Lung (tissue), 12 donors: ENCODE results near the gene USP34. TPM values are rescaled to one million over a fixed set of nuclear protein-coding genes. Genes with fewer than 3 reads are reported as not detected.

Experiments used
- ATAC-seq: fragments of 200-7000 bp; cut with Tn5 transposase; one replicate; pipeline ENCODE4 v1.9.1; 2020; ENCODE audit warnings: moderate number of reproducible peaks; ENCODE audit not compliant: insufficient read depth, low FRiP score
- DNase-seq, 3 donors: peaks; one replicate each; pipeline ENCODE4 v3.0.0-alpha.2; 2013 to 2017
- H3K27ac ChIP-seq, 2 donors: one replicate each; pipeline ENCODE4 v1.5.1; 2013; ENCODE audit warnings: mild to moderate bottlenecking in 2 of 2, moderate library complexity in 2 of 2, control low read depth in 1 of 2, inconsistent platforms in 1 of 2, low read depth in 1 of 2, low read length in 1 of 2
- H3K27me3 ChIP-seq, 3 donors: one replicate each; pipeline ENCODE4 v1.5.1; 2013; ENCODE audit warnings: low read length in 2 of 3; ENCODE audit not compliant: control insufficient read depth in 3 of 3, insufficient read depth in 3 of 3
- H3K36me3 ChIP-seq, 4 donors: one replicate each; pipeline ENCODE4 v1.5.1; 2013; ENCODE audit warnings: low read length in 4 of 4, mild to moderate bottlenecking in 1 of 4, moderate library complexity in 1 of 4; ENCODE audit not compliant: control insufficient read depth in 4 of 4, insufficient read depth in 4 of 4
- H3K4me1 ChIP-seq, 5 donors: one replicate each; pipeline ENCODE4 v1.5.1; 2013; ENCODE audit warnings: low read length in 5 of 5, mild to moderate bottlenecking in 2 of 5, moderate library complexity in 1 of 5; ENCODE audit not compliant: control insufficient read depth in 5 of 5, insufficient read depth in 5 of 5
- H3K4me3 ChIP-seq: one replicate; pipeline ENCODE4 v1.5.1; 2013; ENCODE audit warnings: mild to moderate bottlenecking, control low read depth, moderate library complexity
- H3K9ac ChIP-seq, 2 donors: one replicate each; pipeline ENCODE4 v1.5.1; 2013; ENCODE audit warnings: low read length in 2 of 2, control low read depth in 1 of 2; ENCODE audit not compliant: insufficient read depth in 1 of 2
- H3K9me3 ChIP-seq, 4 donors: one replicate each; pipeline ENCODE4 v1.5.1; 2013; ENCODE audit warnings: low read length in 3 of 4, mild to moderate bottlenecking in 1 of 4, moderate library complexity in 1 of 4; ENCODE audit not compliant: control insufficient read depth in 4 of 4, insufficient read depth in 3 of 4
- CTCF ChIP-seq: IDR thresholded peaks from 2 replicates; pipeline ENCODE4 v1.5.1; 2012; ENCODE audit warnings: mild to moderate bottlenecking; ENCODE audit errors: control extremely low read depth, extremely low read depth
- WGBS, 2 donors: extraction: QIAGEN DNeasy Blood & Tissue Kit; methylation state at CpG; one replicate each; pipeline ENCODE4 v1.1.7; 2013; 5-methylcytosine and 5-hydroxymethylcytosine counted together
- polyA plus RNA-seq, 2 donors: library from polyadenylated mRNA; stranded (reverse); fragments of 200-250 nt; gene quantifications; one replicate each; pipeline ENCODE4 v1.2.1, GENCODE V29; 2013
- total RNA-seq, 2 donors: library from RNA; depleted of rRNA in 1 of 2; stranded (reverse); fragments of >200 nt in 1 of 2; gene quantifications; one replicate each; pipeline ENCODE4 v1.2.1, GENCODE V29; 2014 to 2021
- donor health status: control.
- donor health status: control.
- donor health status: Bipolar disorder and iron deficiency.
- donor health status: healthy.
- donor health status: DM: yes; HTN: yes; CAD: no.

USP34 gene
- total and polyA plus RNA-seq, 4 donors, result 38.7 to 233 (median 67.8) TPM

GRCh38 chr2:61471905-61472805, 1.3 kb upstream of the USP34 start:
- 38 to 42% methylated on average over 19 of the region's 19 CpGs for WGBS, 2 donors
- no peak for ATAC-seq
- TF ChIP-seq CTCF, result no peak

DNA sequence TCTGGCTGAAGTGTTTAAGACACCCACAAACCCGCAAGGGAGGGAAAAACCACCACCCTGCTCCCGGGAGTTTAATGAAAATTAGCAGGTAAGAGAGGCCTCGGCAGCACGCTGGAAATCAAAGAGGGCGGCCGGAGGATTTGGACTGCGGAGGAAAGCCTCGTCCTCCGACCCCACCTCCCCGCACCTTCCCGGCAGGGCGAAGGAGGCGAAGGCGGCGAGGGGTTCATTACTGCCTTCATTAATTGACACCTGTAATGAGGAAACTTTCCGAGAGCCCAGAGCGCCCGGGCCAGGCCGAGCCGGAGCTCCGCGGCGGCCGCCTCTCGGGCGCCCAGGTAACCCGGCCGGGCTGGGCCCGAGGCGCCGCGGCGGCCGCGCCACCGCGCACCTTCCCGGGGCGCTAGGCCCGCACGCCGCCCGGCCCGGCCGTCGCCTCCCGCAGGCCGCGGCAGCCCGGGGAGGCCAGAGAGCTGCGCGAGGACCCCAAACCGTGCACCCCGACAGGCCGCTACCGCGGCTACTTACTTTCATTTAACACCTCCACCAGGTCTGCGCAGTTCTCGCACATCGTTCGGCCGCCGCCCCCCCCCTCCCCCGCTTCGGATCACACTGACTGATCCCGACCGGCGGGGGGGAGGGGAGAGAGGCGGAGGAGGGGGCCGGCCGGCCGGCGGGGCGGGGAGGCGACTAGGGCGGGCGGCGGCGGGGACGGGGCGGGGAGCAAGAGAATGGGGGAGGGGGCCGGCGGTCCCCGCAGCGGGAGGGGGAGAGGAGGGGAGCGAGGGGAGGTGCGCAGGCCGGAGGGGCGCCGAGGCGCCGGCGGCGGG, 550 bp downstream of the USP34 start:
- peaks cover 0 to 9% (median 5%) of the 10 kb centered on the region in 4 donors for H3K36me3 ChIP-seq

More at GRCh38 chr2:61471905-61472805, 1.3 kb upstream of the USP34 start:
- H3K4me1 ChIP-seq, result peaks cover 0 to 18% (median 5%) of the 10 kb centered on the region in 5 donors
- H3K9me3 ChIP-seq, result no peaks in the 10 kb centered on the region
- H3K36me3 ChIP-seq, result peaks cover 0 to 10% (median 4%) of the 10 kb centered on the region in 4 donors
- peak overlapping the region; percentile 68 for H3K4me3 ChIP-seq
- H3K9ac ChIP-seq, result peak overlapping the region; percentile 84 to 95
- peak overlapping the region; percentile 95 for H3K27ac ChIP-seq
- DNase-seq, result peak in 2 of 3 donors; percentile 19 to 49
- H3K27me3 ChIP-seq, result no peaks in the 10 kb centered on the region

More for the DNA sequence above, 550 bp downstream of the USP34 start:
- peak in 1 of 3 donors; percentile 83 for DNase-seq
- peak; percentile 69 for ATAC-seq
- no peak for TF ChIP-seq CTCF
- 0 to 2% methylated on average over 38 to 83 of the region's 94 CpGs for WGBS, 2 donors
- Histone ChIP-seq H3K4me1 (peaks cover 0 to 18% (median 5%) of the 10 kb centered on the region in 5 donors), H3K27me3 (no peaks in the 10 kb centered on the region), H3K4me3 (peak overlapping the region; percentile 63), H3K9ac (peak overlapping the region; percentile 63 to 76), H3K27ac (peak overlapping the region; percentile 91 to 96), H3K9me3 (no peaks in the 10 kb centered on the region)
